HG03066 (cell line): ENCODE data around the gene PSD.

Experiments used
- ATAC-seq: cut with Tn5 transposase; IDR thresholded peaks from one replicate; pipeline ENCODE4 v1.9.1; 2021; ENCODE audit warnings: low read depth; ENCODE audit not compliant: unreplicated experiment

PSD gene

DNA sequence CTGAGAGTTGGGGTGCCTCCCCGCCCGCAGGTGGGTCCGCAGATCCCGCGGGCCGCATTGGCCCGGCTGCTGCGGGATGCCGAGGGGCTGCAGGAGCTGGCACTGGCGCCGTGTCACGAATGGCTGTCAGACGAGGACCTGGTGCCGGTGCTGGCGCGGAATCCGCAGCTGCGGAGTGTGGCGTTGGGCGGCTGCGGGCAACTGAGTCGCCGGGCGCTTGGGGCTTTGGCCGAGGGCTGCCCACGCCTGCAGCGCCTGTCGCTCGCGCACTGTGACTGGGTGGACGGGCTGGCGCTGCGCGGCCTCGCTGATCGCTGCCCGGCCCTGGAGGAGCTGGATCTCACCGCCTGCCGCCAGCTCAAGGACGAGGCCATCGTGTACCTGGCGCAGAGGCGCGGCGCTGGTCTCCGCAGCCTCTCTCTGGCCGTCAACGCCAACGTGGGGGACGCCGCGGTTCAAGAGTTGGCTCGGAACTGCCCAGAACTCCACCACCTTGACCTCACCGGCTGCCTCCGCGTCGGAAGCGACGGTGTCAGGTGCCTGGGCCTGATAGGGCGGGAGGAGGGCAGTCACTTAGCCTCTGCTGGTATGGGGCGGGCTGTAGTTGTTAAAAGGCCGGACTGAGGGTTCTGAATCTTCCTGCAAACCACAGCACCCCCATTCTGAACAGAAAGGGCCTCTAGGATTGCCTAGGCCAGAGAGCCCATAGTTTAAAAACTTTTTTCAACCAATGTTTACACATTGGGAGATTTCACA lies 3.4 kb upstream of the PSD start:
- no peak for ATAC-seq

DNA sequence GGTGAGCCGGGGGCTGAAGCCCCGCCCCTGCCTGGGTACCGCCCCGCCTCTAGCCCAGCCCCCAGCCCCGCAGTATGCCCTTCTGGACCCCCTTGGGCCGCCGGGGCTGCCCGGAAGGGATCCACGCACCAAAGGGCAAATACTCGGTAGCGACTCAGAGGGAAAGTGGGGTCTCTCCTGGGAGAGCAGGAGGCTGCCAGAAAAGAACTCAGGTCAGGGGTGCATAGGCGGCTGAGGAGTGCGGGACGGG lies 2.8 kb upstream of the PSD start:
- ATAC-seq, result no peak

DNA sequence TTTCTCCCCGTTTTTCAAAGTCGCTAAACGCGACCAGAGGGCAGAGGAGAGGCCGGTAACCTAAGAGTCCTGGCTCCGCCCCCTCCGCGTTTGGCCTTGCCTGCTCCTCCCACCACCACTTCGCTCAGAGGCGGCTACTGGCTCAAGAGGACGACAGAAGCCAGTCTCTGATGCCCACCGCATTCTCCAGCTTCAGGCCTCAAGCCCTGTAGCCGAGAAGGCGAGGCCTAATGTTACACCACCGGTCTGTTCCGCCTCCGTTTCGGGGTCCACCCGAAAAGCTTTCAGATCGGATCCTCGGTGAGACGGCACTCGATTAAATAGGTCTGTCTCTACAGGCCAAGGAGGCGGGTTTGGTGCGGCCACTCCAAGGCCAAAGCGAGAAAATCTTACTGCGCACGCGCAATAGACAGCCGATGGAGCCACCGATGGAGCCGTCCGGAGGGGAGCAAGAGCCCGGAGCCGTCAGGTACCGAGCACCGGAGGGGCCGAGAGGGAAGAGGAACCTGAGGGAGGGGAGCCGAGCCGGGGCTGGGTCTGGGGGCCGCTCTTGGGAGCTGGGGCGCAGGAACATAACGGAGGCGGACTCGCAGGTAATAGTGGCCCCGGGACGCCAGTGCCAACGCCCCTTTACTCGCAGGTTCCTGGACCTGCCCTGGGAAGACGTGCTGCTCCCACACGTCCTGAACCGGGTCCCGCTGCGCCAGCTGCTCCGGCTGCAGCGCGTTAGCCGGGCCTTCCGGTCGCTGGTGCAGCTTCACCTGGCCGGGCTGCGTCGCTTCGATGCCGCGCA lies 2.3 kb upstream of the PSD start, which contains the start of gene FBXL15:
Gene FBXL15 (plus strand): TSS at position 123 of the 793 bp plus-strand sequence. CDS start 294 bp downstream, at position 417.
- ATAC-seq, result peak; percentile 66

- ATAC-seq, result no peak
Observed at GRCh38 chr10:102420181-102420713, 1.7 kb upstream of the PSD start.

DNA sequence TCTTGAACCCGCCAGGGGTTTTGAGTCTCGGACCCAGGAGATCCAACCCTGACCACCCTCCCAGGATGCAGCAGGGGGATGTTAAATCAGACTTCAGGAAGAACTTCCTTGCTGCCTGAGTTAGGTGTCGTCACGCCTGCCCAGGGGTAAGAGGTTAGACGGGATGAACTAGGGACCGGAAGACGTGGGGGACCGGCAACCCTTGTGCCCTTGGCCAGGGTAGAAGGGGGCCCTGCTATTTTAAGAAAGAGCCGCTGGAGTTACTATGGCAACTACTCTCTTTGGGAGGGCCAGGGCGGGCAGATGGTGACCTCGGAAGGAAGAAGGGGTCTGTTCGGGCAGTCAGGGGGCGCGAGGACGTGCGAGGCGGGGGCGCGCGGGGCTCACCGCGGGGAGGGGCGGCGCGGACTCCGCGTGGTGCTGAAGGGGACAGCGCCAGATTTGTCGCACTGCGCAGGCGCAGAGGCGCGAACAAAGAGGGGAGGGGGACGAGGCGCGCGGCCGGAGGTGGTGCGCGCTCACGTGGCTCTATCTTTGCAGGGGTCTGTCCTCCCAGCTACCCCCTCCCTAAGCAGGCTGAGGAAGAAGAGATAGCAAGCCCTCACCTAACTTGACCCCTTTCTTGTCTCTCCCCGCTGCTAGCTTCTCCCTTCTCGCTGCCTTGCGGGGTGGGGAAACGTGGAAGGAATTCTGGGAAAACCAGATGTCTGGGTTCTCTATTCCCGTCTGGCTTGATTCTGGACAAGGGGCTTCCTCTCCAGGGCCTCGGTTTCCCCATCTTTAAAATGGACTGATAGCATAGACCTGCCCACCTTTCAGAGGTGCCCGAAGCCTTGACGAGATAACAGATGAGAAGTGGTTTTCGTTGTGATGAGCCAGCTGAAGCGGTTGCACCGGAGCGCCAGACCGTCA lies 940 bp upstream of the PSD start:
- ATAC-seq, result no peak

DNA sequence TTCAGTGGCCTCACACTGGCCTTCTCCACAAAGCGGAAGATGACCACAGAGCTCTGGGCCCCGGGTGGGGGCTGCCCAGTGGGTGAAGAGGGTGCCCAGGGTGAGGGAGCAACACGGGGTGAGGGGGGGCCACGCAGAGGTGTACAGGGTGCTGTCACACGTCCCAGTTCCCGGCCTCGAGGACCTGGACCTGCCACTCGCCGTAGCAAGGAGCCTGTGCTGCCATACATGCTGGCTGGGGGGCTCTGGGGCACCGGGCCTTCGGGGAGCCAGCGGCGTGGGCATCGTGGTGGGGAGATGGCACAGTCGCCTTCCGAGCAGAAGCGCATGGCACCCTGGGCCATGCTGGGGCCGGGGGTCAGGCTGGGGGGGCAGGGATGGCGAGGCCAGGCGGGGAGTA lies 1.9 kb downstream of the PSD start:
- no peak for ATAC-seq

DNA sequence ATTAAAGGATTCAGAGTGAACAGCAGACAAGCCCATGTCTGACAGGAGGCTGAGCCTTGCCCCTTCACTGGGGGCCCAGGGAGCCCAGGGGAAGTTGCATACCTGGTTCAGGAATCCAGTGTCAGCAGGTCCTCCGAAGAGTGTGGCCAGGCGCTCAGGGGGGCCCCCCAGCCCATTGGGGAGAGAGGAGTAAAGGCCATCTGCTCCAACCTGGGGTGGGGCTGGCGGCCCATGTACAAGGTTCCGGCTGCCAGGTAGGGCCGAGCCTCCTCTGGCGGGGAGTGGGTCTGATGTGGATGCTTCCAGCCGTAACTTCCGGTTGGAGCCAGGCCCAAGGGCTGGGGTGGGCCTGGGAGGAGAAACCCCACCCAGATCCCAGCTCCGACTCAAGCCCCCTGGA lies 2.3 kb downstream of the PSD start:
- ATAC-seq, result no peak

DNA sequence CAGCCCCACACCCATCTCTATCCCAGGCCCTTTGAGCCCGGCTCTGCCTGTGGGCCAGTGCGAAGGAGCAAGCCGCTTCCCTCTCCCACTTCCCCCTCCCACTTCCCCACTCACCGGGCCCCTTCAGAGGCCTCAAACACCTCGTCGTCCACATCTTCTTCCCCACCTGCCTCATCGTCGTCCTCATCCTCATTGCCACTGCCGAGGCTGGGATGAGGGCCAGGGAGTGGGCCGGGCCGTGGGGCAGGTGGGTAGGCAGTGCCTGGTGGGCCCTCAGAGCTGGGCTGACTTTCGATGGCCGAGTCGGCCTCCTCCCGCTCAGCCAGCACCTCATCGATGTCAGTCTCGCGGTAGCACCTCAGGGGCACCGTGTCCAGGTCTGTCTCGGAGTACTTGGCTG lies 3.8 kb downstream of the PSD start:
- ATAC-seq, result no peak

DNA sequence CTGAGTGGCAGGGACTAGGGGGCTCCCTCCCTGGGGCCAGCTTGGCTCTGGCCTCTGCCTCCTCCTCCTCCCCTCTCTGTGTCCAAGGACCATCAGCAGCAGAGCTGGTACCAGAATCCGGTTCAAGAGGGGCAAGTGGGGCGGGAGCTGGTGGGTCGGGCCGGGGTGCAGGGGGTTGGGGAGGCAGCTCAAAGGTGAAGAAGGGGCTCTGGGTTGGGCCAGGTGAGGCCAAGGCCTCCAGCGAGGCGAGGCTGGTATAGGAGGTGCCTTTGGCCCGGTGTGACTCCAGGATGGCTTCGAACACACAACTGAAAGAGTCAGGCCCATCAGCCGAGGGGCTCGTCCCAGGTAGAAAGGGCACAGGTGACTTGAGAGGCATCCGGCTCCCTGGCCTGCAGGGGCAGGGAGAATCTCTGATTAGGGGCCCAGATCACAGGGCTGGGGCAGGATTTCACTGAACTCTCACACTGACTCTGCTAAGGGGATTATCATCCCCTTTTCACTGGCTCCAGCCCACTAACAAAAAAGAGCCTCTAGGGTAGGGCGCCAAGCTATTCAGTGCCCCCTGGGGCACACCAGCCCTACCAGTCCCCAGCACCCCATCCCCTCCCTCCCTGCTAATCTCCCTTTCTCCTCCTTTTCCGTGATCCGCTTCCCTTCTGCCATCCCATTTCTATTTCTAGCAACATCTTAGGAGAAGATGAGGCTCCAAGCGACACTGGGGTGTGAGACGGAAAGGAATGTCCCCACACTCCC lies 4.6 kb downstream of the PSD start:
- no peak for ATAC-seq

- no peak for ATAC-seq
Observed at GRCh38 chr10:102413053-102413705, 5.4 kb downstream of the PSD start.

- no peak for ATAC-seq
Observed at GRCh38 chr10:102412293-102412692, 6.3 kb downstream of the PSD start.

DNA sequence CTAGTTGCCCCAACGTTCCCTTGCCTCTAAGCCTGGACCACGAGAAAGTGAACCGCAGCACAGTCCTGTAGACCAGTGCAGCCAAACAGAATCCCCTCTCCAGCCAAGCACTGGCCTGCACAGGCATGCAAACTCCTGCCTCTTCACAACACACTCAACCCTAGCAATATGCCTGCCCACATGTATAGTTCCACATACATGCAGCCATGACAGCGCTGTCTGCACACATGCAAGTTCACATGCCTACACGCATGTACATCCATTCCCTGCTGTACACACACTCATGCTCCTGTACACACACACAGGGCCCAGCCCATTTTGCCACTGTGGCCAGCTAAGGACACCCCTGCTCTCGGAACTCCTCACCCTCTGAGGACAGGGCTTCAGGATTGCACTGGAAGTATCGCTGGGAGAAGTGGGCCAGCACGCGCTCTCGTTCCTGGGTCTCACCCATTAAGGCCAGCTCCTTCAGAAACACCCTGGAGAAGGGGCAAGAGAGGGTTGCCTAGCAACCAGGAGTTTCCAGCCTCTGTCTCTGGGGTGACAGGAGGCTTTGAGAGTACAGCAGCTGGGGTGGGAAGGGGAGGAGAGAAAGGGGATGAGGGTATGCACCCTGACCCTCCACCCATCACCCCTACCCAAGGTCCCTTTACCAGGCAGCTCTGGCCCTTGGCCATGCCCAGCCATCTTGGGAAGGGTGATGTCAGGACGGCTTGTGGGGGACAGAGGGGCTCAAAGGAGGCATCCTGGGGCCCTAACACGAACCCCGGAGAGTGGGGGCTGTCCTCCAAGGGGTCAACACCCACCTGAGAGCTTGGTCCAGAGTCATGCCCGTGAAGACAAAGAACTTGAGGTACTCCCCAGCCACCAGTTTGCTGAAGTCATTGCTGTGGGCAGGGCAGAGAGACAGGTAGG lies 7.0 kb downstream of the PSD start:
- ATAC-seq, result no peak

- ATAC-seq, result no peak
Observed at GRCh38 chr10:102410429-102411073, 8.0 kb downstream of the PSD start.

GRCh38 chr10:102409604-102410428 lies 8.8 kb downstream of the PSD start:
- ATAC-seq, result no peak

DNA sequence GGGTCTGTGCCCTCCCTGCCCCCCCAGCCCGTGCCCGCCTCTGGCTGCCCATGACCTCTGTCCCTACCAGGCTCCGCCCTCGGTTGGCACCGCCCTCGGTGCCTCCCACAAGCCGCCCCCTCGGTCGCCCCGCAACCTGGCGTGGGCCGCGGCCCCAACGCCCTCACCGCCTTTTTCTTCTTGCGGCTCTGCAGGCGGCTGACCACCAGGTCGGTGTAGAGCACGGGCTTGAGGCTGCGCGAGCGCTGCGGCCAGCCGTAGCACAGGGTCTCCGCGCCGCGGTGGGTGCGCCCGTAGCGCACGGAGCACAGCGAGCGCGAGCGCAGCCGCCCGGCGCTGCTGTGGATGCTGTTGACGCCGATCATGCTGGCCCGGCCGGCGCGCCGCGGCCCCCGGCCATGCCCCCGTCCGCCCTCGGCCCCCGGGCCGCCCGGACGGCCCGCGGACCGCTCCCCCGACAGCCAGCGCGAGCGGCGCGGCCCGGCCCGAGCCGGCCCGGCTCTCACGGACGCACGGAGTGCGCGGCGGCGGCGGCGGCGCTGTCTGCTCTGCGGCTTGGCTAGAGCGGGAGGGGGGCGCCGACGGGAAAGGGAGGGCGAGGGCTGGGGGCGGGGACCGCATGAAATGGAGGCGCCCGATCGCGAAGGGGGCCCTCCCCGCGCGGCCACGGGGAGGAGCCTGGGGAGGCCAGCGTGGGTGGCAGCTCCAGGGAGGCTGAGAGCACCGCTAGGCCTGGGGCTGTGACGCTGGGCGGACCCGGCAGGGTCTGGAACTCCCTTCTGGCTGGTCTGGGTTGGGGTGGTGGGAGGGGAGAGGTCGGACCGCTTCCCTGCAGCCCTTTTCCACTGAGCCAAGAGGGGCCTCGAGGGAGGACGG lies 9.6 kb downstream of the PSD start:
- no peak for ATAC-seq

DNA sequence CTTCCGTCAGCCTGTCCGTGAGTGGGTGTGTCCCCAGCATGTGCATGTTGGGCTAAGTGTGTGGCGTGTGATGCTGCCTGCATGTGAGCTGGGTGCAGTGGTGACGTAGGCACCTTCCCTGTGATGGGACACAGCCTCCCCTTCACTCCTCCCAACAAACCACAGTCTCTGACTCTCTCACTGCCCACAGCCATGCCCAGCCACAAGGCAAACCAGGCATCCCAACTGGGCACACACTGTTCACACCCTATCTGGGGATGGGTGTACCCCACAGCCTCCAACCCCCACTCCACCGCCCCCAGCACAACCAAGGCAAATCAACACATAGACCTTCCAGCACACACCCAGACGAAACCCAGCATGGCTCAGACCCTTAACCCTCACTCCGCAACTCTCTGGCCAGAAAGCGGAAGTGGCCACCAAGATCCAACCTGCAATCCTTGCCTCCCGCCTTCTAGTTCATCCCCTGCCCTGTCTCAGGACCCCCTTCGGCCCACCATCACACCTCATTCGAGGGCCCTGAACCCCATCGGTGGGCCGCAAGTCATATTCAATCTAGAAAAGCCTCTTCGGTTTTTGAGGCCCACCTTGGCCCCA lies 10.4 kb downstream of the PSD start:
- ATAC-seq, result no peak
